ENCODE measurements around the gene ITGB5.

DNA sequence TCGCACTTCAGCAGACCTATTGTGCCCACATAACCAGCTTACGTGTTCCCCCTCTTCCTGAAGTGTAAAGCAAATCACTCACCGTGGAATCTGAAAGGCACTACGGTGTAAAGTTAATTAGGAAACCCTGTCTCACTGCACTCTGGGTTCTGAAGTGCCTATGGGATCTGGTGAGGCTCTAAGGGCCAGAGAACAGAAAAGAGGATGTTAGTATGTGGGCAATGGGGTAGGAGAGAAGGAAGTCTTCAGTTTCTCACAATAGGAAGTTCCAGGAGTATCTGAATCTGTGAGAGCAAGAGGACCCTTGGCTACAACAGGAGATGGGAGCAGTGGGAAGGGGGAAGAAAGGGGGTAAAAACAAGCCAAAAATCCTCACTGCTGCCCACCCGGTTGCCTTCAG, 71.4 kb downstream of the ITGB5 start:
- TF ChIP-seq, protein P1, sequence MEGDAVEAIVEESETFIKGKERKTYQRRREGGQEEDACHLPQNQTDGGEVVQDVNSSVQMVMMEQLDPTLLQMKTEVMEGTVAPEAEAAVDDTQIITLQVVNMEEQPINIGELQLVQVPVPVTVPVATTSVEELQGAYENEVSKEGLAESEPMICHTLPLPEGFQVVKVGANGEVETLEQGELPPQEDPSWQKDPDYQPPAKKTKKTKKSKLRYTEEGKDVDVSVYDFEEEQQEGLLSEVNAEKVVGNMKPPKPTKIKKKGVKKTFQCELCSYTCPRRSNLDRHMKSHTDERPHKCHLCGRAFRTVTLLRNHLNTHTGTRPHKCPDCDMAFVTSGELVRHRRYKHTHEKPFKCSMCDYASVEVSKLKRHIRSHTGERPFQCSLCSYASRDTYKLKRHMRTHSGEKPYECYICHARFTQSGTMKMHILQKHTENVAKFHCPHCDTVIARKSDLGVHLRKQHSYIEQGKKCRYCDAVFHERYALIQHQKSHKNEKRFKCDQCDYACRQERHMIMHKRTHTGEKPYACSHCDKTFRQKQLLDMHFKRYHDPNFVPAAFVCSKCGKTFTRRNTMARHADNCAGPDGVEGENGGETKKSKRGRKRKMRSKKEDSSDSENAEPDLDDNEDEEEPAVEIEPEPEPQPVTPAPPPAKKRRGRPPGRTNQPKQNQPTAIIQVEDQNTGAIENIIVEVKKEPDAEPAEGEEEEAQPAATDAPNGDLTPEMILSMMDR (conservative IDR thresholded peaks at IDR 0.05; ENCODE audit: low read depth, low read length), result no peak
- no peak for TF ChIP-seq EZH2 (IDR thresholded peaks at IDR 0.05; ENCODE audit: low read length, unreplicated experiment)
